NAMALWA (cell line): Measurements from ENCODE around the gene PCDHGA3.
"Not testable (repeated sequence)": the region's sequence is repeated elsewhere in the genome, so short reads cannot be mapped to it uniquely, and the experiment has no call there.

ENCODE experiments used
- DNase-seq: peaks from one replicate; pipeline ENCODE4 v3.0.0-alpha.2; 2015; ENCODE audit warnings: low spot score

Gene PCDHGA3

GRCh38 chr5:141343242-141343952 lies at the start of gene PCDHGA3:
TSS of gene PCDHGA3 (plus strand) at chr5:141343829. CDS start at chr5:141344034, 205 bp downstream.
- peak; percentile 69 for DNase-seq

- DNase-seq = no peak
These were observed 45.3 kb upstream of the PCDHGA3 start for GRCh38 chr5:141298376-141298775.

GRCh38 chr5:141303756-141304155 lies 39.9 kb upstream of the PCDHGA3 start, which contains the start of gene SLC25A2:
TSS of gene SLC25A2 (minus strand) at chr5:141304049. CDS start at chr5:141303865, 184 bp downstream.
- no peak for DNase-seq

DNA sequence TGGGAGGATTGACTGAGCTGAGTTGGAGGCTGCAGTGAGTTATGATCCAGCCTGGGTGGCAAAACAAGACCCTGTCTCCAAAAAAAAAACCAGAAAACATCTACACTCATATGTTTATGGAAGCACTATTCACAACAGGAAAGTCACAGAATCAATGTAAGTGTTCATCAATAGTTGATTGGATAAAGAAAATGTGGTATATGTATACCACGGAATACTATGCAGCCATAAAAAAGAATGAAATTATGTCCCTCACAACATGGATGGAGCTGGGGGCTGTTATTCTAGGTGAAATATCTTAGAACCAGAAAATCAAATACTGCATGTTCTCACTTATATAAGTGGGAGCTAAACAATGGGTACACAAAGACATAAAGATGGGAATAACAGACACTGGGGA lies 37.0 kb upstream of the PCDHGA3 start:
- no peak for DNase-seq

- DNase-seq = peak; percentile 17
These were observed 29.9 kb upstream of the PCDHGA3 start for GRCh38 chr5:141313711-141314110.

- not testable (repeated sequence) for DNase-seq
These were observed 26.7 kb upstream of the PCDHGA3 start for GRCh38 chr5:141316963-141317362.

GRCh38 chr5:141319202-141319601 lies 24.4 kb upstream of the PCDHGA3 start:
- DNase-seq = no peak

- no peak for DNase-seq
These were observed 23.9 kb upstream of the PCDHGA3 start for GRCh38 chr5:141319699-141320098.

DNA sequence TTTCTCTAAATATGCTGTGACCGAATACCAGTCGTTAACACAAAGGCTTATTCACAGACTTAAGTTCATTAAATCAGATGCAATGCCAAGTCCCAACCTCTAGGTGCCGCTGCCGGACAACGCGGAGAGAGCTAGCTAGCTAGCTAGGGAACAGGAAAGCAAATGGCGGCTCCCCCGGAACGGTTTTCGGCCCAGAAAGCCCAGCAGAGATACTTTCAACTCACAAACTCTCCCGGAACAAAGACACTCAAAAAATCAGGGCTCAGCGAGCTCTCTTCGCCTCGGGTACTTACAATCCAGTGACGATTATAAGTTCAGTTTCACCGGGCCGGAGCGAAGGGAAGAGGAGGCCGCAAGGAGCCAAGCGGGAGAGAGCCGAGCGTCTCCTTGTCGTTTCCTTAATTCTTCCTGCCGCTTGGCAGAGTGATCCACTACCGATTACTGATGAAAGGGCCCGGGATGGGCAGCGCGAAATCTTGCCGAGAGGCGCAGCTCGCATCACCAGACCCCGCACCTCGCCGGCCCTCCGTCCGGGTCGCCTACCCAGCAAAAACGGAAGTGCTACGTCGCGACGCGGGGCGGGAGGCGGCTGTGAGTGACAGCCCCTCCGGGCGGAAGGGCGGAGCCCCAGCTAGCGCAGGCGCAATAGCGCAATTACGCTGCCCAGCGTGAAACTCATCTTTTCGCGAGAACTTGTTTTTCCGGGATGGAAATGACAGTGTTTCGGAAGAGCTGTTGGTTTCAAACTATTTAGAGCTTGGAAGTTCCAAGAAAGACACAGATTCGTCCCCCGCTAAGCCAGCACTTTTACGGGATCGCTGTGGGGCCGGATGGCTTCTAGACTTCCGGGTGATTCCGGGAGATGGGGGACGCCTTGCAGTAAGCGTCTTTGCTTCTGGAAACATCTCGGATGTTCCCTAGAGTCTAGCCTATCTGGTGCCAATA lies 23.1 kb upstream of the PCDHGA3 start, which contains the start of gene TAF7:
TAF7 (minus strand) TSS at position 560 of the 945 bp plus-strand sequence. CDS start 740 bp downstream, outside the sequence.
- DNase-seq = peak; percentile 96

- no peak for DNase-seq
These were observed 21.4 kb upstream of the PCDHGA3 start for GRCh38 chr5:141322261-141322660.

DNA sequence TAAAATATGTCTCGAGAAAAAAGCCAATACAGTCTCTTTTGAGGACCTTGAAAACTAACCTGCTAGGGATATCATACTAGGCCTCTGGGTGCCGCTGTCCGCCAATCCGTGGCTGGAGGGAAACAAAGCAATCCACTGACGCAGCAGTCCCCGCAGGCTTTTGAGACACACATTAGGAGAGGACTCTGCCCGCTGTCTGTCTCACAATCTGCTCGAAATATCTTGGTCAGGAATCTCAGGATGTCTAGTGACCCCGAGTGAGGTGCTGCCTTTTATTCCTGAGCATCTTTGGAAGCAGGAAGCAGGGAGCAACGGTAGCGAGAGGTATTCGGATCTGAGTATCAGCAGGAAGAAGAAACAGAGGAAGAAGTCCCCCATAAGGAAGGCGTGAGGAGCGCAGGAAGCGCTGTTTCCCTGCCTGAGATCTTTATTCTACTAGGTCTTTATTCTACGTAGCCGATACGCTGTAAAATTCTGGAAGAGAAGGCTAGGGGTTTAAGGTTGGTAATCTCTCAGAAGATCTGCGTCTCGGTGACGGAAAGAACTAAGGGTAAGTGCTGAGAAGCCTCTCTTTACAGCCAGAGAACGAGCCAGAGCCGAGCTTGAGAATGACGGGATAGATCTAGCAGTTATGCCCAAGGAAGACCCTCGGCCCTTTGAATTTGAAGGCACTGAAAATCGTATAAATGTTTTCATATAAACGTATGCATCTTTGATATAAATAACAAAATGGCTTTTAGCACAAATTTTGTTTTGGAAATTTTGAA lies 17.4 kb upstream of the PCDHGA3 start:
- DNase-seq = peak; percentile 82

GRCh38 chr5:141328231-141328630 lies 15.4 kb upstream of the PCDHGA3 start:
- no peak for DNase-seq

DNA sequence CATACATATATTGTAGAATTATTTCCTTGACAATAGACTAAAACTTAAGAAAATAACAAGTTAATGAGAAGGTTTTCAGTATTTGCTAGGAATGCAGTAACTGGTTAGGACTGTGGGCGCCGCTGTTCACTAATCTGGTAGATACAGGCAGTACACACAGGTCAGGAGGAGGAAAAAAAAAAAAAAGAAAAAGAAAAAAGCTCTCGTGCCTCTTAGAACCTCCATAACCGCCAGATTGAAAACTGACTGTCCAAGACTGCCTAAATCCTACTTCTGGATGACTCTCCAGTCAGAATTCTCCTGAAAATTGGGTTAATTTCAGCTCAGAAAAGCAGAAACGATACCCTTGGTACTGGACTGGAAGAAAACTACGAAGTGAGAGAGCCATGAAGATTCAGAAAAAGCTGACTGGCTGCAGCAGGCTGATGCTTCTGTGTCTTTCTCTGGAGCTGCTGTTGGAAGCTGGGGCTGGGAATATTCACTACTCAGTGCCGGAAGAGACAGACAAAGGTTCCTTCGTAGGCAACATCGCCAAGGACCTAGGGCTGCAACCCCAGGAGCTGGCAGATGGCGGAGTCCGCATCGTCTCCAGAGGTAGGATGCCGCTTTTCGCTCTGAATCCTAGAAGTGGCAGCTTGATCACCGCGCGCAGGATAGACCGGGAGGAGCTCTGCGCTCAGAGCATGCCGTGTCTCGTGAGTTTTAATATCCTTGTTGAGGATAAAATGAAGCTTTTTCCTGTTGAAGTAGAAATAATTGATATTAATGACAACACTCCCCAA lies 13.1 kb upstream of the PCDHGA3 start, which contains the start of gene PCDHGA1:
PCDHGA1 (plus strand) TSS at position 216 of the 782 bp plus-strand sequence.
- DNase-seq = peak; percentile 83

GRCh38 chr5:141332571-141332970 lies 11.1 kb upstream of the PCDHGA3 start:
- DNase-seq = not testable (repeated sequence)

DNA sequence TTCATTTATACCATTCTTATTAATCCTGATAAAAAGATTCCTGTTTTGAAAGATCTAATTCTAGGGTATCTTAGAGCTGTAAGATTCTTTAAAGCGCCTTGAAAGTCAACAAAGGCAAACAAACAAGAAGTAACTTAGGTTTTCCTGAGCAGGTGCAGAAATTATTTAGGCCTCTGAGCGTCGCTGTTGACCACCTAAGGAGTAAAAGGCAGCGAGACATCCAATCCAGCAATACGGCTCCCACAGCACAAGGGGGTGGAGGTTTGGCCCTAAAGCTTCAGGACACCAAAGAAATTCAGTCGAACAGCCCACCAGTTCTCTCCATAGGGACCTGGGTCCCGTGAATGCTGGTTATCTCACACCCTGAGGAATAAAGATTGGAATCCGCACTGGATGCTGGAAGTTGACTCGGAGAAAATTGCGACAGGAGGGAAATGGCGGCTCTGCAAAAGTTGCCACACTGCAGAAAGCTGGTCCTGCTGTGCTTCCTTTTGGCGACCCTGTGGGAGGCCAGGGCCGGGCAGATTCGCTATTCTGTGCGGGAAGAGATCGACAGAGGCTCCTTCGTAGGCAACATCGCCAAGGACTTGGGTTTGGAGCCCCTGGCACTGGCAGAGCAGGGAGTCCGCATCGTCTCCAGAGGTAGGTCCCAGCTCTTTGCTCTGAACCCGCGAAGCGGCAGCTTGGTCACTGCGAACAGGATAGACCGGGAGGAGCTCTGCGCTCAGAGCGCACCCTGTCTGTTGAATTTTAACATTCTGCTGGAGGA lies 4.9 kb upstream of the PCDHGA3 start, which contains the start of gene PCDHGA2:
PCDHGA2 (plus strand) TSS at position 223 of the 769 bp plus-strand sequence.
- peak; percentile 81 for DNase-seq

DNA sequence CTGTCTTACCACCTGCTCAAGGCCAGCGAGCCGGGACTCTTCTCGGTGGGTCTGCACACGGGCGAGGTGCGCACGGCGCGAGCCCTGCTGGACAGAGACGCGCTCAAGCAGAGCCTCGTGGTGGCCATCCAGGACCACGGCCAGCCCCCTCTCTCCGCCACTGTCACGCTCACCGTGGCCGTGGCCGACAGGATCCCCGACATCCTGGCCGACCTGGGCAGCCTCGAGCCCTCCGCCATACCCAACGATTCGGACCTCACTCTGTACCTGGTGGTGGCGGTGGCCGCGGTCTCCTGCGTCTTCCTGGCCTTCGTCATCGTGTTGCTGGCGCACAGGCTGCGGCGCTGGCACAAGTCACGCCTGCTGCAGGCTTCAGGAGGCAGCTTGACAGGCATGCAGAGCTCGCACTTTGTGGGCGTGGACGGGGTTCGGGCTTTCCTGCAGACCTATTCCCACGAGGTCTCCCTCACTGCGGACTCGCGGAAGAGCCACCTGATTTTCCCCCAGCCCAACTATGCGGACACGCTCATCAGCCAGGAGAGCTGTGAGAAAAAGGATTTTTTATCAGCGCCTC lies 2.8 kb upstream of the PCDHGA3 start:
- not testable (repeated sequence) for DNase-seq

DNA sequence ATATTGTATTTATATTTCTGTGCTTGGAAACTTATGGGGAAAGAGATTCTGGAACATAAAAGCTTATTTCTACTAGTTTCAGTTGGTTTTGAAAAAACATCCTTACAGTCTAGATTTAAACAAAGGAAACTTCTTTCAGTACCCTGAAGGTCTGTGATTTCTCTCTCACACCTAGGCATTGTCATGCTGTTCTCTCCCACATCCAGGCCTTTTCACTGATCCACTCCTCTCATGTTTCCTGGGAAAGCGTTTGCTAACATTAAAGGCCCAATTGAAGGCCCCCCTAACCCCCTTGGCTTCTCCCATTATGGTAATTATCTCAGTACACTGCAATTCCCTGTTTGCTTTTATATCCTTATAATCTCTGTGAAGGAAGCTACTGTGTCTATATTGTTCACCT lies 856 bp upstream of the PCDHGA3 start:
- DNase-seq = no peak

- no peak for DNase-seq
These were observed 379 bp downstream of the PCDHGA3 start for GRCh38 chr5:141343953-141344463.

DNA sequence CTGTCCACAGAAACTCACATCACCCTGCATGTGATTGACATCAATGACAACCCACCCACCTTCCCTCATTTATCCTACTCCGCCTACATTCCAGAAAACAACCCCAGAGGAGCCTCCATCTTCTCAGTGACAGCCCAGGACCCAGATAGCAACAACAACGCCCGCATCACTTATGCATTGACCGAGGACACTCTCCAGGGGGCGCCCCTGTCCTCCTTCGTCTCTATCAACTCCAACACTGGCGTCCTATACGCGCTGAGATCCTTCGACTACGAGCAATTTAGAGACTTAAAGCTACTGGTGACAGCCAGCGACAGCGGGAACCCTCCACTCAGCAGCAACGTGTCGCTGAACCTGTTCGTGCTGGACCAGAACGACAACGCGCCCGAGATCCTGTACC lies 1.7 kb downstream of the PCDHGA3 start:
- no peak for DNase-seq
